GM23338 (cell line): ENCODE results near the gene SERPINB8. TPM values are rescaled to one million over a fixed set of nuclear protein-coding genes. Genes with fewer than 3 reads are reported as not detected.

Experiments
- ATAC-seq: fragments of 200-7000 bp; cut with Tn5 transposase; 3 replicates; pipeline ENCODE4 v1.9.1; 2020
- DNase-seq: peaks from one replicate; pipeline ENCODE4 v3.0.0-alpha.2; 2015; ENCODE audit warnings: low spot score
- H2AFZ ChIP-seq: fragments of 200-600 bp; sonication (generic); 2 replicates; pipeline ENCODE4 v1.8.0; 2016; ENCODE audit warnings: antibody characterized with exemption, mild to moderate bottlenecking, moderate library complexity
- H3F3A ChIP-seq: fragments of 200-600 bp; sonication (generic); replicated peaks from 2 replicates; pipeline ENCODE4 v1.8.0; 2017; ENCODE audit warnings: antibody characterized with exemption, mixed run types, low read depth
- H3K27ac ChIP-seq: fragments of 200-600 bp; sonication (generic); 2 replicates; pipeline ENCODE4 v1.6.1; 2016; ENCODE audit warnings: low read depth
- H3K27me3 ChIP-seq: fragments of 200-600 bp; sonication (generic); 2 replicates; pipeline ENCODE4 v1.8.0; 2016; ENCODE audit warnings: mild to moderate bottlenecking, mixed run types, moderate library complexity; ENCODE audit not compliant: insufficient read depth
- H3K36me3 ChIP-seq: fragments of 200-600 bp; sonication (generic); 2 replicates; pipeline ENCODE4 v1.8.0; 2016; ENCODE audit warnings: mild to moderate bottlenecking; ENCODE audit not compliant: insufficient read depth
- H3K4me1 ChIP-seq: fragments of 200-600 bp; sonication (generic); 2 replicates; pipeline ENCODE4 v1.8.0; 2016; ENCODE audit warnings: mild to moderate bottlenecking, moderate library complexity; ENCODE audit not compliant: insufficient read depth
- H3K4me2 ChIP-seq: fragments of 200-600 bp; sonication (generic); 2 replicates; pipeline ENCODE4 v1.7.1; 2017; ENCODE audit warnings: mixed run types
- H3K4me3 ChIP-seq: fragments of 200-600 bp; sonication (generic); 2 replicates; pipeline ENCODE4 v1.6.1; 2016; ENCODE audit warnings: mixed run types
- H3K79me2 ChIP-seq: fragments of 200-600 bp; sonication (generic); replicated peaks from 2 replicates; pipeline ENCODE4 v1.8.0; 2017; ENCODE audit warnings: mild to moderate bottlenecking; ENCODE audit not compliant: insufficient read depth
- H3K9me2 ChIP-seq: fragments of 200-600 bp; sonication (generic); 2 replicates; pipeline ENCODE4 v1.8.0; 2017; ENCODE audit not compliant: insufficient read depth
- H4K20me1 ChIP-seq: fragments of 200-600 bp; sonication (generic); replicated peaks from 2 replicates; pipeline ENCODE4 v1.8.0; 2017; ENCODE audit warnings: mild to moderate bottlenecking; ENCODE audit not compliant: insufficient read depth
- H3K27ac Mint-ChIP-seq: 2 replicates; pipeline ENCODE4 v1.8.0; 2020; ENCODE audit warnings: inconsistent platforms, mild to moderate bottlenecking, moderate library complexity, mixed read lengths
- H3K27me3 Mint-ChIP-seq: 3 replicates; pipeline ENCODE4 v1.8.0; 2022; ENCODE audit warnings: low read depth, mild to moderate bottlenecking, moderate library complexity, mixed read lengths, inconsistent platforms; ENCODE audit not compliant: insufficient read depth, poor library complexity
- H3K36me3 Mint-ChIP-seq: 3 replicates; pipeline ENCODE4 v1.8.0; 2021; ENCODE audit warnings: low read depth, mild to moderate bottlenecking, inconsistent platforms, moderate library complexity, mixed read lengths
- H3K4me1 Mint-ChIP-seq: 3 replicates; pipeline ENCODE4 v1.8.0; 2020; ENCODE audit warnings: mild to moderate bottlenecking, inconsistent platforms, mixed read lengths
- H3K4me3 Mint-ChIP-seq: 3 replicates; pipeline ENCODE4 v1.8.0; 2021; ENCODE audit warnings: moderate library complexity, mild to moderate bottlenecking, inconsistent platforms, mixed read lengths
- H3K9me3 Mint-ChIP-seq: 3 replicates; pipeline ENCODE4 v1.8.0; 2020; ENCODE audit warnings: moderate library complexity, mild to moderate bottlenecking, inconsistent platforms, mixed read lengths
- CTCF ChIP-seq, 2 experiments: fragments of 200-600 bp in 1 of 2; sonication (generic) in 1 of 2; conservative IDR thresholded peaks; 2 replicates each; pipeline versions ENCODE4 v1.5.1 to v1.6.1; 2016 to 2017; ENCODE audit warnings: antibody characterized with exemption in 2 of 2, low read depth in 2 of 2, mild to moderate bottlenecking in 2 of 2, moderate library complexity in 1 of 2
- ETS1 ChIP-seq: IDR thresholded peaks from 2 replicates; pipeline ENCODE4 v1.6.1; 2016; ENCODE audit warnings: antibody characterized with exemption
- EZH2 ChIP-seq: fragments of 200-600 bp; sonication (generic); IDR thresholded peaks from one replicate; pipeline ENCODE4 v1.8.0; 2017; ENCODE audit warnings: antibody characterized with exemption, mild to moderate bottlenecking, low read depth; ENCODE audit not compliant: unreplicated experiment
- EZH2phosphoT487 ChIP-seq: fragments of 200-600 bp; sonication (generic); IDR thresholded peaks from one replicate; pipeline ENCODE4 v1.8.1; 2018; ENCODE audit warnings: antibody characterized with exemption; ENCODE audit not compliant: unreplicated experiment
- JUNB ChIP-seq: IDR thresholded peaks from one replicate; pipeline ENCODE4 v1.6.1; 2016; ENCODE audit warnings: antibody characterized with exemption; ENCODE audit not compliant: unreplicated experiment
- NANOG ChIP-seq: IDR thresholded peaks from 2 replicates; pipeline ENCODE4 v1.6.1; 2016; ENCODE audit warnings: antibody characterized with exemption, borderline replicate concordance
- REST ChIP-seq: IDR thresholded peaks from one replicate; pipeline ENCODE4 v1.6.1; 2018; ENCODE audit warnings: antibody characterized with exemption; ENCODE audit not compliant: unreplicated experiment
- ZNF114 ChIP-seq: fragments of 250-450 bp; sonication (Bioruptor Pico); IDR thresholded peaks from 2 replicates; pipeline ENCODE4 v1.5.0; 2020; ENCODE audit warnings: mild to moderate bottlenecking, moderate library complexity
- ZNF331 ChIP-seq: fragments of 250-450 bp; sonication (Bioruptor Pico); IDR thresholded peaks from 2 replicates; pipeline ENCODE4 v1.5.0; 2020; ENCODE audit warnings: low read depth, mild to moderate bottlenecking, moderate library complexity
- ZNF462 ChIP-seq: fragments of 250-450 bp; sonication (Bioruptor Pico); IDR thresholded peaks from 2 replicates; pipeline ENCODE4 v1.5.0; 2020; ENCODE audit warnings: mild to moderate bottlenecking, moderate library complexity
- polyA plus RNA-seq: library from polyadenylated mRNA; unstranded; fragments of >200 nt; fragmentation: Nextera tagmentation; extraction: Ambion mirVana; gene quantifications from 2 replicates; pipeline ENCODE4 v1.2.1, GENCODE V29; 2016
- total RNA-seq: library from RNA; depleted of rRNA; stranded (reverse); fragments of >200 nt; shearing (Covaris generic); gene quantifications from 2 replicates; pipeline ENCODE4 v1.2.3, GENCODE V29; 2014

The SERPINB8 gene
- total and polyA plus RNA-seq, 2 experiments from 2014 or later, result 0.50 to 2.1 TPM

GRCh38 chr18:64031411-64031810 is 61.5 kb downstream of the SERPINB8 start:
- ATAC-seq (no peak), DNase-seq (no peak)
- H3K36me3 ChIP-seq, result no peaks in the 10 kb centered on the region
- TF ChIP-seq EZH2 (no peak), JUNB (no peak), ZNF331 (CRISPR knock-in tag) (no peak), CTCF (conservative IDR thresholded peaks at IDR 0.05; ENCODE audit: low read depth in 2 of 2) (no peak), ETS1 (no peak), ZNF114 (CRISPR knock-in tag) (no peak), ZNF462 (CRISPR knock-in tag) (no peak), REST (no peak), EZH2phosphoT487 (no peak), NANOG (no peak)
- no peak overlapping the region for H2AFZ ChIP-seq
- no peak overlapping the region for H3K27ac ChIP-seq
- no peak overlapping the region for H3K4me2 ChIP-seq
- Mint-ChIP-seq H3K9me3 (peaks cover 4% of the 10 kb centered on the region; the same call in 2 of the 3 replicates), H3K4me3 (no peak overlapping the region), H3K27me3 (peaks cover 5% of the 10 kb centered on the region), H3K27ac (no peak overlapping the region), H3K36me3 (no peaks in the 10 kb centered on the region; the same call in 2 of the 3 replicates), H3K4me1 (peaks cover 10% of the 10 kb centered on the region)
- no peaks in the 10 kb centered on the region for H3K4me1 ChIP-seq
- H4K20me1 ChIP-seq, result no peaks in the 10 kb centered on the region
- no peaks in the 10 kb centered on the region for H3K79me2 ChIP-seq
- no peaks in the 10 kb centered on the region for H3K27me3 ChIP-seq
- H3K4me3 ChIP-seq, result no peak overlapping the region
- 0 out of 2 replicates have a peak, but pooled peaks cover 3% of the 10 kb centered on the region for H3K9me2 ChIP-seq
- H3F3A ChIP-seq, result no peaks in the 10 kb centered on the region
